ENCODE measurements around the gene FAM187B. TPM values are rescaled to one million over a fixed set of nuclear protein-coding genes. Genes with fewer than 3 reads are reported as not detected.

Gene FAM187B
- total and polyA plus RNA-seq, 2 of the 8 experiments (the other 6 are each of a cell fraction or from before 2014, with no cell fraction given), result not detected

DNA sequence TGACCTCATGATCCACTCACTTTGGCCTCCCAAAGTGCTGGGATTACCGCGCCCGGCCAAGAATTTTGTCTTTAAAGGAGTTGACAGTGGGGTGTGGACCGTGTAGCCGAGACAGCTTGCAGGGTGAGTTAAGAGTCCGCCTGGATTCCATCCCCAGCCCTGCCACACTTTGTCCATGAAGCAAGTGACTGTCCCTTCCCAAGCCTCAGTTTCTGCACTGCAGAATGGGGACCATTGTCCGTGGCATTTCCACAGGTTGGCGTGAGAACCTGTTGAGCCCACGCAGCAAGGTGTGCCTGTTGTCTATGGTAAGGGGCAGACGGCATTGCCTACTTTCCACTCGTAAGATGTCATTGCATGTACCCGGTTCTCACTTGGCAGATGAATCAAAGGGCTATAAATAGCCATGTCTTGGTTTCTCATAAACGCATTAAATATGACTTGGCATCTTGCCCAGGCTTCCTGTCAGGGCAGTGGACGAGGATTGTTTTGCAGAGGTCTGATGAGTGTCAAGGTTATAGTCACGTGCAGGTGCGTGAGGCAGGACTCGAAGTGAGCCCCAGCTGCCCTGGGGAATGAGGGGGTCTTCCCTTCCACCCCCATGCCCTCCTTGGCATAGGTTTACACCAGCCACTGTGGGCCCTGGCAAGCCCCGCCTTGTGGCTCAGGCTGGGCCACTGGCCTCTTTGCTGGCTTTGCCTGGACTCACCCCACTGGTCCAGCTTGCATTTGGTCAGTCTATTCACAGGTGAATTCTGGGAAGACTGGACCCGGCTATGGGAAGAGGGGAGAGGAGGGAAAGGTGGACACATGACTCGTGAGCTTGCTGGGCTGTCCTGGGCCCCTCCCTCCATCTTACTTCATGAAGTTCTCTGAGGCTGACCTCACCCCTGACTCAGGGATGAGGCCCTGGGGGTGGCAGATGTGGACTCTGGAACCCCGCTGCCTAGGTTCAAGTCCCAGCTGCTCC is 14.6 kb downstream of the FAM187B start:
- FAIRE-seq, result no peak
- CTCF ChIA-PET (ENCODE audit: partially characterized antibody), result interaction anchor here (0.6 to 1.8 kb wide), 3 partner anchors 11 to 60 kb away, joined by 5 to 9 read pairs (median 7); partner anchors contain the start of gene FXYD5
- H3K4me2 ChIP-seq (ENCODE audit: insufficient read depth in 1 of 2, low read depth in 2 of 2, low read length in 2 of 2), result no peak overlapping the region

More for the DNA sequence above, 14.6 kb downstream of the FAM187B start:
- Histone ChIP-seq H3K27ac (ENCODE audit: low read depth, low read length) (no peak overlapping the region), H2BK15ac (ENCODE audit: low read length) (0 out of 2 replicates have a peak overlapping the region, but pooled peaks have one; percentile 61), H4K20me1 (replicated peaks in 1 of 2; ENCODE audit: control insufficient read depth in 1 of 2, insufficient read depth in 2 of 2, low read length in 2 of 2) (no peaks in the 10 kb centered on the region), H3K9me3 (ENCODE audit: insufficient read depth in 2 of 2, low read depth in 1 of 2, low read length in 1 of 2) (peaks cover 0 to 1% of the 10 kb centered on the region in 2 experiments; a peak in 2 of 4 replicates), H3K23me2 (ENCODE audit: low read depth, low read length) (no peaks in the 10 kb centered on the region), H3K79me2 (ENCODE audit: control insufficient read depth in 1 of 2, insufficient read depth in 2 of 2, low read length in 2 of 2) (no peaks in the 10 kb centered on the region), H2BK20ac (ENCODE audit: low read length) (0 out of 2 replicates have a peak overlapping the region, but pooled peaks have one; percentile 17), H2AK5ac (ENCODE audit: low read depth, low read length) (0 out of 2 replicates have a peak overlapping the region, but pooled peaks have one; percentile 33), H3K4me1 (replicated peaks in 1 of 4; ENCODE audit: control insufficient read depth in 3 of 4, insufficient read depth in 4 of 4, low read length in 3 of 4) (no peaks in the 10 kb centered on the region; a peak in 2 of 7 replicates), H3K4ac (replicated peaks; ENCODE audit: insufficient read length, low read depth, low read length) (no peak overlapping the region), H3K27me3 (replicated peaks in 1 of 4; ENCODE audit: control insufficient read depth in 3 of 4, extremely low read depth in 1 of 4, insufficient read depth in 3 of 4, low read length in 3 of 4) (no peaks in the 10 kb centered on the region), H3K23ac (ENCODE audit: insufficient read length) (no peak overlapping the region), H3K9ac (replicated peaks in 1 of 4; ENCODE audit: extremely low read depth in 1 of 4, low read depth in 3 of 4, low read length in 3 of 4) (no peak overlapping the region), H3K18ac (ENCODE audit: extremely low read depth, low read length) (no peak overlapping the region), H4K91ac (replicated peaks; ENCODE audit: insufficient read length, low read length) (no peak overlapping the region), H2AFZ (ENCODE audit: low read length) (no peak overlapping the region), H2BK12ac (ENCODE audit: low read depth, low read length) (peak overlapping the region; percentile 22; the same call in 1 of the 2 replicates), H4K8ac (ENCODE audit: extremely low read depth, insufficient read depth, low read length) (no peak overlapping the region), H2BK5ac (ENCODE audit: low read depth, low read length) (no peak overlapping the region), H4K5ac (ENCODE audit: insufficient read length, low read depth, low read length) (no peak overlapping the region), H3K14ac (ENCODE audit: insufficient read length) (no peak overlapping the region), H3K4me3 (ENCODE audit: extremely low read depth in 1 of 4, insufficient read depth in 2 of 4, low read depth in 3 of 4, low read length in 4 of 4) (no peak overlapping the region), H3K79me1 (ENCODE audit: low read depth, low read length) (no peaks in the 10 kb centered on the region), H2BK120ac (replicated peaks; ENCODE audit: low read depth, low read length) (no peak overlapping the region), H3K56ac (replicated peaks; ENCODE audit: insufficient read length, low read depth, low read length) (no peak overlapping the region), H3K36me3 (ENCODE audit: control insufficient read depth in 2 of 4, insufficient read depth in 4 of 4, low read length in 3 of 4) (no peaks in the 10 kb centered on the region)
- WGBS, 2 experiments (ENCODE audit: extremely low coverage in 1 of 2, insufficient coverage in 1 of 2, insufficient read length in 1 of 2, insufficient replicate concordance in 2 of 2, low coverage in 1 of 2, low lambda C conversion rate in 2 of 2, missing lambda C conversion rate in 1 of 2), result 87% methylated on average over 18 of the region's 21 CpGs; no CpG with 5 or more reads in 1 of the 2 experiments
- no peak for DNase-seq (ENCODE audit: low read depth in 1 of 2, low spot score in 2 of 2)
- no peak for TF ChIP-seq NRF1 (IDR thresholded peaks at IDR 0.05; ENCODE audit: low read depth, low read length)
- no peak for TF ChIP-seq POLR2AphosphoS5 (IDR thresholded peaks at IDR 0.05; ENCODE audit: low read depth, low read length)
- TF ChIP-seq RBBP5 (IDR thresholded peaks at IDR 0.05; ENCODE audit: borderline replicate concordance, low read depth, low read length), result no peak
- TF ChIP-seq CTCF (IDR thresholded peaks at IDR 0.05; ENCODE audit: control extremely low read depth in 1 of 3, insufficient read depth in 1 of 3, low read depth in 1 of 3, low read length in 3 of 3), result no peak
- TF ChIP-seq SP2 (IDR thresholded peaks at IDR 0.05; ENCODE audit: low read length), result no peak
- TF ChIP-seq, protein P1, sequence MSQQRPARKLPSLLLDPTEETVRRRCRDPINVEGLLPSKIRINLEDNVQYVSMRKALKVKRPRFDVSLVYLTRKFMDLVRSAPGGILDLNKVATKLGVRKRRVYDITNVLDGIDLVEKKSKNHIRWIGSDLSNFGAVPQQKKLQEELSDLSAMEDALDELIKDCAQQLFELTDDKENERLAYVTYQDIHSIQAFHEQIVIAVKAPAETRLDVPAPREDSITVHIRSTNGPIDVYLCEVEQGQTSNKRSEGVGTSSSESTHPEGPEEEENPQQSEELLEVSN (IDR thresholded peaks at IDR 0.05), result no peak
- POLR2A ChIA-PET (ENCODE audit: partially characterized antibody), result interaction anchor here (0.9 to 1.4 kb wide), 4 partner anchors 8 to 72 kb away, joined by 3 to 5 read pairs (median 4); no protein-coding TSS in a partner anchor
